GM15510 (cell line): ENCODE data around the gene RAB11FIP4.
A peak's percentile ranks its signal among the peaks of the same experiment; 100 is the strongest.

Source experiments
- POLR2A ChIP-seq: IDR thresholded peaks from 3 replicates; pipeline ENCODE4 v1.6.1; 2011; ENCODE audit warnings: borderline replicate concordance; ENCODE audit not compliant: insufficient read length; ENCODE audit errors: extremely low read depth

Gene RAB11FIP4

GRCh38 chr17:31477417-31478055 lies 86.1 kb downstream of the RAB11FIP4 start:
- TF ChIP-seq POLR2A = no peak

GRCh38 chr17:31479062-31479408 lies 87.6 kb downstream of the RAB11FIP4 start:
- no peak for TF ChIP-seq POLR2A

- no peak for TF ChIP-seq POLR2A
Observed at GRCh38 chr17:31479524-31479923, 88.0 kb downstream of the RAB11FIP4 start.

- TF ChIP-seq POLR2A = no peak
Observed at GRCh38 chr17:31480067-31480466, 88.6 kb downstream of the RAB11FIP4 start.

GRCh38 chr17:31480904-31481782 lies 89.7 kb downstream of the RAB11FIP4 start:
- TF ChIP-seq POLR2A = no peak

GRCh38 chr17:31481783-31482081 lies 90.3 kb downstream of the RAB11FIP4 start:
- no peak for TF ChIP-seq POLR2A

GRCh38 chr17:31484821-31485220 lies 93.3 kb downstream of the RAB11FIP4 start:
- TF ChIP-seq POLR2A = no peak

GRCh38 chr17:31486351-31487062 lies 95.0 kb downstream of the RAB11FIP4 start:
- no peak for TF ChIP-seq POLR2A

GRCh38 chr17:31487063-31487647 lies 95.7 kb downstream of the RAB11FIP4 start:
- TF ChIP-seq POLR2A = no peak

GRCh38 chr17:31487648-31488263 lies 96.3 kb downstream of the RAB11FIP4 start:
- peak; percentile 60 for TF ChIP-seq POLR2A

- no peak for TF ChIP-seq POLR2A
Observed at GRCh38 chr17:31488264-31488981, 96.9 kb downstream of the RAB11FIP4 start.

- no peak for TF ChIP-seq POLR2A
Observed at GRCh38 chr17:31488982-31489294, 97.5 kb downstream of the RAB11FIP4 start.

- TF ChIP-seq POLR2A = no peak
Observed at GRCh38 chr17:31489295-31490018, 98.0 kb downstream of the RAB11FIP4 start.
